Activated CD4-positive, alpha-beta T cell treated with anti-CD3 and anti-CD28 coated beads, Interleukin-2, amount 10 ng/mL, durations not matched to agents 24 days and 14 days (primary cell): ENCODE data around the gene RNF166. TPM values are rescaled to one million over a fixed set of nuclear protein-coding genes. Genes with fewer than 3 reads are reported as not detected.

Source experiments
- DNase-seq: peaks from one replicate; pipeline ENCODE4 v3.0.0; 2022
- H3K27ac Mint-ChIP-seq: one replicate; pipeline ENCODE4 v1.8.0; 2022; ENCODE audit warnings: mild to moderate bottlenecking, mixed read lengths
- H3K27me3 Mint-ChIP-seq: one replicate; pipeline ENCODE4 v1.8.0; 2022; ENCODE audit warnings: mixed read lengths
- H3K36me3 Mint-ChIP-seq: one replicate; pipeline ENCODE4 v1.8.0; 2022; ENCODE audit warnings: low read depth, mild to moderate bottlenecking, mixed read lengths
- H3K4me1 Mint-ChIP-seq: one replicate; pipeline ENCODE4 v1.8.0; 2021; ENCODE audit warnings: mixed read lengths
- H3K4me3 Mint-ChIP-seq: one replicate; pipeline ENCODE4 v1.8.0; 2022; ENCODE audit warnings: mild to moderate bottlenecking, moderate library complexity, mixed read lengths
- H3K9me3 Mint-ChIP-seq: one replicate; pipeline ENCODE4 v1.8.0; 2021; ENCODE audit warnings: mixed read lengths
- intact Hi-C: fragments of 100-400 bp; cut with micrococcal nuclease; formaldehyde crosslinking; loops from one replicate; pipeline ENCODE4 v1.15.1; 2023
- total RNA-seq: library from RNA; stranded (reverse); gene quantifications from 2 replicates; pipeline ENCODE4 v1.2.3, GENCODE V29; 2022

RNF166 gene
- total RNA-seq, 1 donor from 2014 or later = 47.3 TPM

- no peak for DNase-seq
- no peak overlapping the region for H3K4me3 Mint-ChIP-seq
- H3K4me1 Mint-ChIP-seq = peaks cover 23% of the 10 kb centered on the region
- no peak overlapping the region for H3K27ac Mint-ChIP-seq
- intact Hi-C loops = loop anchor here (2.0 to 10.0 kb wide), 3 partner anchors 38 to 472 kb away; partner anchors contain the start of gene ZNF778
- peaks cover 10% of the 10 kb centered on the region for H3K36me3 Mint-ChIP-seq
- no peaks in the 10 kb centered on the region for H3K27me3 Mint-ChIP-seq
- no peaks in the 10 kb centered on the region for H3K9me3 Mint-ChIP-seq
Observed at GRCh38 chr16:88744577-88745521, 38.6 kb upstream of the RNF166 start.

GRCh38 chr16:88743693-88744576, 37.7 kb upstream of the RNF166 start:
- H3K4me3 Mint-ChIP-seq = no peak overlapping the region
- H3K4me1 Mint-ChIP-seq = peaks cover 23% of the 10 kb centered on the region

DNA sequence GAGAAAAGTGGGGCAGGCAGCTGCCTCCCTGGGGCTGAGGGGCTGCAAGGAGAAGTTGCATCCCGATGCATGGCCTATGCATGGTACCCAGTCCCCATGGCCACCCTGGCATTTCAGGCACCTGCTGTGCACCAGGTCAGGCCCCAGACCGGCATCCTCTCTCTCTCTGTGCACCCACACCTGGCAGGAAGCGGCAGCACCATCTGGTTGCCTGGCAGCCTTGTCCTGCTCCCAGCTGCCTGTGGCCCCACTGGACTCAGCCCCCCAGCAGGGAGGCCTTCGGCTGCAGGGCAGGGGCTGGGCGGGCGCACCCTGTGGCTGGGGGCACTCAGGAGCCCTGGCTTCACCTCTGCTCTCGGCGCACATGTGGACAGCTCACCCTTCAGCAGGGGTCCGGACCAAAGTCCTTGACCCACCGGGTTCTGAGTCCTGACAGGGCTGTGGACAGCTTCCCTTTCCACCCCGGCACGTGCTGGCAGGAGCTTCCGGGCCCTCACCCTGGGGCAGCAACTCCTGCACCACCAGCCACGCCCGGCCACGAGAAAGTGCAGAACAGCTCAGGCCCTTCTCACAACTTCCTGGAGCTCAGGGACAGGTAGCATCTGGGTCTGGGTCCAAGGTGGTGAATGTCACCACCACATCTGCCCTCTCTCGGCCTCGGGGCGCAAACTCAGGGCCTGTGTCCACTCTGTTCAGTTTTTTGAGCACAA, 36.8 kb upstream of the RNF166 start:
- intact Hi-C loops = loop anchor here (10.0 kb wide), 1 partner anchor 422 kb away; no protein-coding TSS in a partner anchor
- no peak overlapping the region for H3K4me3 Mint-ChIP-seq
- DNase-seq = no peak
- H3K27me3 Mint-ChIP-seq = no peaks in the 10 kb centered on the region
- H3K36me3 Mint-ChIP-seq = peaks cover 12% of the 10 kb centered on the region
- H3K9me3 Mint-ChIP-seq = no peaks in the 10 kb centered on the region
- no peak overlapping the region for H3K27ac Mint-ChIP-seq
- peaks cover 21% of the 10 kb centered on the region for H3K4me1 Mint-ChIP-seq

More at GRCh38 chr16:88743693-88744576, 37.7 kb upstream of the RNF166 start:
- intact Hi-C loops = loop anchor here (2.0 to 10.0 kb wide), 2 partner anchors 39 to 421 kb away; no protein-coding TSS in a partner anchor
- Mint-ChIP-seq H3K9me3 (no peaks in the 10 kb centered on the region), H3K36me3 (peaks cover 10% of the 10 kb centered on the region), H3K27ac (no peak overlapping the region), H3K27me3 (no peaks in the 10 kb centered on the region)
- DNase-seq = peak; percentile 91

- Mint-ChIP-seq H3K27ac (no peak overlapping the region), H3K9me3 (no peaks in the 10 kb centered on the region), H3K36me3 (peaks cover 9% of the 10 kb centered on the region), H3K4me3 (no peak overlapping the region), H3K4me1 (peaks cover 18% of the 10 kb centered on the region), H3K27me3 (no peaks in the 10 kb centered on the region)
- DNase-seq = no peak
- intact Hi-C loops = loop anchor here (10.0 kb wide), 1 partner anchor 423 kb away; no protein-coding TSS in a partner anchor
Observed at GRCh38 chr16:88741368-88741767, 35.2 kb upstream of the RNF166 start.

- Mint-ChIP-seq H3K36me3 (peaks cover 7% of the 10 kb centered on the region), H3K9me3 (no peaks in the 10 kb centered on the region), H3K27ac (no peak overlapping the region), H3K27me3 (no peaks in the 10 kb centered on the region), H3K4me3 (no peak overlapping the region), H3K4me1 (peaks cover 13% of the 10 kb centered on the region)
- no peak for DNase-seq
- intact Hi-C loops = loop anchor here (10.0 kb wide), 1 partner anchor 424 kb away; no protein-coding TSS in a partner anchor
Observed at GRCh38 chr16:88740727-88741055, 34.5 kb upstream of the RNF166 start.

DNA sequence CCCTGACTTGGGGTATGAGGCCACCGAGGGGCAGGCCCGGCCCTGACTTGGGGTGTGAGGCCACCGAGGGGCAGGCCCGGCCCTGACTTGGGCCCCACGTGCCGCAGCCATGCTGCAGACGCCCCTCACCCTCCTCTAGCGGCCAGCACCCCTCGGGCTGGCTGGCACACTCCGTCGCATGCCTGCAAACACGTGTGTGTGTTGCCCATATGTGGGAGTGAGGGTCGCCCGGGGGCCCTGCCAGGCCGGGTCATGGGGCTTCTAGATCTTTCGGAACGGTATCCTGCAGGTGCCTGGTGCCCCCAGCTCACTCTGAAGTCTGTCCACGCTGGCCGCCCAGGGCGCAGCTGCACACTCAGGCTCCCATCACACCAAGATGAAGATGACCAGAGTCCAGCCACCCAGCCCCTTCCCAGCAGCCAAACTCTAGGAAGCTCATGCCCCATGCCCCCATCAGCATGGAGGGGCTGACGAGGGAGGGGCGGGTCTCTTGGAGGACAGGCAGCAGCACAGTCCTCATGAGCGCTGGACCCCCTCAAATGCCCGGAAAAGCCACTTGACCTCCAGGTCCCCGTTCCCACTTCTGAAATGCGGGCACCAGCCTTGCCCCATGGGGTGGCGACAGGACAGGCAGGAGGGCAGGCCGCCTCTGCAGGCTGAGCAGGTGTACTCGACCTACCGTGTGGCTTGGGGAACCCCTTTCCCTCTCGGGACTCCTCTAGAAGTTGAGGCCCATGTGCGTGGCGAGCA, 33.9 kb upstream of the RNF166 start:
- H3K27me3 Mint-ChIP-seq = no peaks in the 10 kb centered on the region
- no peaks in the 10 kb centered on the region for H3K9me3 Mint-ChIP-seq
- H3K4me1 Mint-ChIP-seq = peaks cover 8% of the 10 kb centered on the region
- H3K36me3 Mint-ChIP-seq = peaks cover 9% of the 10 kb centered on the region
- DNase-seq = no peak
- no peak overlapping the region for H3K27ac Mint-ChIP-seq
- H3K4me3 Mint-ChIP-seq = no peak overlapping the region
- intact Hi-C loops = loop anchor here (10.0 kb wide), 1 partner anchor 425 kb away; no protein-coding TSS in a partner anchor

DNA sequence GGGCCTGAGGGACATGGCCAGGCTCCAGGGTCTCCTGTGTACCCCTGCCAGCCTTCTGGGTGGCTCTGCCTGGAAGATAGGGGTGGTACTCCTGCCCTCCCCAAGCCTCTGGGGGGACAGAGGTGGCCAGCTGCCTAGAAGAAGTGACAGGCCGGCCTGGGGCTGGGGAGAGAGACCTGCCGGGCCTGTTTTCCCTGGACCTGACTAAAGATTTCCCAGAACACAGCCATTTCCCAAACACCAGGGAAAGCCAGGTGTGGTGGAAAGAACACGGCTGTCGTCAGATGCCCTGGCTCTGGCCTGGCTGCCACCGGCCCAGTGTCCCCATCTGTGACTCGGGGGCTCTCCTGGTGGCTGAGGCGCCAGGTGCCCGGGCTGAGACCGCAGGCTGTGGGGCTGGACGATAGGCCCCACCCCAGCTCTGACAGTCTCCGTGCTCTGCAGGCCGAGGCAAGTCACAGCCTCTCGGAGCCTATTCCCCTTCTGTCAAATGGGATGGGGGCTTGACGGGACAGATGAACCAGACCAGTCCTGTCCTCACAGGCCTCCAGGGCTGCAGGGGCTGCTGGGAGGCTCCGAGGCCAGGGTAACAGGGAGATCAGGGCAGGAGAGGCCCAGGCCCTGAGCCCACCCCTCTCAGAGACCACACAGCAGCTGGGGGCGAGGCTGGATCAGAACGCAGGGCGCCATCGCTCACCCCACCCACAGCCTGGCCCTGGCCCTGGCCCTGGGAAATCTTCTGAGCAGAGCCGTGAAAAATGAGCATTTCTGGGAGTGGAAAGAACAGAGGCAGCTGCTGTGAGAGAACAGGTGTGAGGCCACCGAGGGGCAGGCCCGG, 33.1 kb upstream of the RNF166 start:
- H3K9me3 Mint-ChIP-seq = no peaks in the 10 kb centered on the region
- peaks cover 5% of the 10 kb centered on the region for H3K4me1 Mint-ChIP-seq
- no peak for DNase-seq
- H3K27ac Mint-ChIP-seq = no peak overlapping the region
- intact Hi-C loops = no loop called here
- H3K4me3 Mint-ChIP-seq = no peak overlapping the region
- peaks cover 11% of the 10 kb centered on the region for H3K36me3 Mint-ChIP-seq
- H3K27me3 Mint-ChIP-seq = no peaks in the 10 kb centered on the region

DNA sequence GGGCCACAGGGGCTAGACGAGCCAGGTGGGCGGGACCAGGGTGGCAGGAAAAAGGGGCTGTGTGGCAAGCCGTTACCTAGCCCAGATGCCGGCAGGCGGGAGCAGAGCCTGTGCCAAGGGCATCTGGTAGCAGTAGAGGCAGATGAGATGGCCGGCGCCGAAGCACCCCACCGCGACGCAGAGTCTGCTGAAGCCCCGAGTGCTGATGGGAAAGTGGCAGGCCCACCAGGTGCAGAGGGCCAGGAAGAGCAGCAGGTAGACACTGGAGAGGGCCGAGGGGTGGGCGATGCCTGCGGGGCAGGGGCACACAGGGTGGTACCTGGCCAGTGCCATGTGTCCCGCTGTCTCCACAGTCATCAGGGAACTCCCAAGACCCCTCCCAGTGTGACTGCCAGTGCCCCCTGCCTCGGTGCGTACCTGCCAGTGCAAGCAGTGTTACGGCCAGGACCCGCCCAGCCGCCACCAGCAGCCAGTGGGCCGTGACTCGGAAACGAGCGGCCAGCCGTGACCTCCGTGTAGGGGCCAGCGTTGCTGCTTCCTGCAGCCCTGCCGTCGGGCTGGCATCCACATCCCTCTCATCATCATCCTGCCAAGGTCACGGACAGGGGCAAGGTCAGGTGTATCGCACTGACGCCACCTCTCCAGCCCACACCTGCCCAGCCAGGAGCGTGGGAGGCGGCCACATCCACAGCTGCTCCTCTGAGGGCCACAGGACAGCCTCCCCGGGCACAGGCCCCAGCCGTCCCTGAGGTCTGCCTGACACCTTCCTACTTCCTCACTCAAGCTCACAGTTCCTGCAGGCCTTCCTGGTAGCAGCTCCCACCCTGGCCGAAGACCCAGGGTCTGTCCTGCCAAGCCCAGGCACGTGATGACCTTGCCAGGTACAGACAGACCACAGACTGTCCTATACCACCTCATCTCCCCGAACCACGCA, 32.2 kb upstream of the RNF166 start:
- no peak for DNase-seq
- Mint-ChIP-seq H3K9me3 (no peaks in the 10 kb centered on the region), H3K27me3 (no peaks in the 10 kb centered on the region), H3K27ac (no peak overlapping the region), H3K4me3 (no peak overlapping the region), H3K36me3 (peaks cover 16% of the 10 kb centered on the region), H3K4me1 (no peaks in the 10 kb centered on the region)
- intact Hi-C loops = no loop called here

DNA sequence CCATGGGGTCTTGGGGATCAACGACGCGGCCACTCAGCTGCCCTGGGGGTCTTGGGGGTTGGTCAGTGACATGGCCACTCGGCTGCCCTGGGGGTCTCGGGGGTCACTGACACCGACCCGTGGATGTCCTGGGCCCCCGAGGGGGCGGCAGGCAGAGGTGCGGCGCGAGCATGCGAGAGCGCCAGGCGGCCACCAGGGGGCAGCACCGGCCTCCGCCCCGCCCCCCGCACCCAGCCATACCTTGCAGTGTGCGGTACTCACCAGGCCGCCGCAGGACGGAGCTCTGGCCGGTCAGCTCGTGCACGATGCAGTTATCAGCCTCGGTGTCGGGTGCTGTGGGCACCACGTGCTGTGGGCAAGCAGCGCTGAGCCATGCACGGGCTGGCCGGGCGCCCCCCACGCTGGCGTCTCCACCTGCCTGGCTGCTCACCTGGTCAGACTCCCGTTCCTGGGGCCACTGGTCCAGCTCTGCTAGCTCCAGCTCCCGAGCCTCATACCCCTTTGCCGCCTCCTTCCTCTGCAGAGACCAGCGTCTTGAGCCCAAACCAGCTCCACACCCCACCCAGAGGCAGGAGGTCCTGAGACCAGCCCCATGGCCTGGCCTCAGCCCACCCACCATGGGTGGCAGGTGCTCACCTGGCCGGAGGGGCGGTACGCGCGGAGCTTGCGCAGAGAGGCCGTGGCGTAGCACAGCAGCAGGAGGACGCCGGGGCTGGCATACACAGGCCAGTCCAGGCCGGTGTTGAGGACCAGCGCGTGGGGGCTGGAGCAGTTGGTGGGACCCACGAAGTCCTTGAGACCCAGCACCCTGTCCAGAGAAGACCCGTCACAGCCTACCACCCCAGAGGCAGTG, 31.3 kb upstream of the RNF166 start:
- H3K27me3 Mint-ChIP-seq = no peaks in the 10 kb centered on the region
- peak; percentile 88 for DNase-seq
- H3K4me1 Mint-ChIP-seq = no peaks in the 10 kb centered on the region
- intact Hi-C loops = loop anchor here (1.0 kb wide), 2 partner anchors 31 to 48 kb away; partner anchors contain the start of genes CTU2, PIEZO1 and RNF166
- peaks cover 16% of the 10 kb centered on the region for H3K36me3 Mint-ChIP-seq
- no peaks in the 10 kb centered on the region for H3K9me3 Mint-ChIP-seq
- H3K4me3 Mint-ChIP-seq = no peak overlapping the region
- no peak overlapping the region for H3K27ac Mint-ChIP-seq

- no peak overlapping the region for H3K4me3 Mint-ChIP-seq
- no peaks in the 10 kb centered on the region for H3K9me3 Mint-ChIP-seq
- H3K4me1 Mint-ChIP-seq = no peaks in the 10 kb centered on the region
- no peak overlapping the region for H3K27ac Mint-ChIP-seq
- no peaks in the 10 kb centered on the region for H3K27me3 Mint-ChIP-seq
- peaks cover 22% of the 10 kb centered on the region for H3K36me3 Mint-ChIP-seq
- DNase-seq = no peak
- intact Hi-C loops = no loop called here
Observed at GRCh38 chr16:88736496-88736895, 30.3 kb upstream of the RNF166 start.

DNA sequence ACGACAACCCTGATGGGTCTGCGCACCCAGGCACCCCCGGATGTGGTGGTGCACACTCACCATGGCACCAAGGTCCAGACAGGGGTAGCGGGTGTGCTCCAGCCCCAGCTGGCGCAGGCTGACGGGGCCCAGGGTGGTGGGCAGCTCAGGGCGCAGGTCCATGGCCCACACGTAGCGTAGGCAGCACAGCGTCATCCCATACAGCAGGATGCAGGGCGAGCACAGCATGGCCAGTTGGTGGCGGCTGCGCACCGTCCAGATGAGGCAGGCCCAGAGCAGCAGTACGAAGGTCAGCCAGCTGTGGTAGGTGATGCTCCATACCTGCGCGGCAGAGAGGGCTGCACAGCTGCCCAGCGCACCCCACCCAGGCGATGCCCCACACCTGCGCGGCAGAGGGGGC, 29.9 kb upstream of the RNF166 start:
- intact Hi-C loops = no loop called here
- peaks cover 22% of the 10 kb centered on the region for H3K36me3 Mint-ChIP-seq
- no peak for DNase-seq
- H3K4me1 Mint-ChIP-seq = peaks cover 3% of the 10 kb centered on the region
- no peak overlapping the region for H3K4me3 Mint-ChIP-seq
- H3K27me3 Mint-ChIP-seq = no peaks in the 10 kb centered on the region
- no peaks in the 10 kb centered on the region for H3K9me3 Mint-ChIP-seq
- H3K27ac Mint-ChIP-seq = no peak overlapping the region
